WTC11 (cell line): ENCODE results near the gene OR5V1. TPM values are rescaled to one million over a fixed set of nuclear protein-coding genes. Genes with fewer than 3 reads are reported as not detected.

Experiments
- ATAC-seq: fragments of 200-7000 bp; cut with Tn5 transposase; 2 replicates; pipeline ENCODE4 v1.10.0; 2021; ENCODE audit warnings: mild to moderate bottlenecking, moderate library complexity
- CTCF ChIA-PET: fragments of 300-600 bp; sonication (Branson Sonifier 250); formaldehyde crosslinking; loops from one replicate; lab custom pipeline; 2021; ENCODE audit warnings: antibody characterized with exemption; lab: Charles Lee
- POLR2A ChIA-PET: fragments of 350-600 bp; sonication (Branson Sonifier 250); formaldehyde crosslinking; loops from one replicate; lab custom pipeline; 2021; ENCODE audit warnings: antibody characterized with exemption; lab: Charles Lee
- DNase-seq: peaks from one replicate; pipeline ENCODE4 v3.0.0; 2021; ENCODE audit warnings: low spot score
- H3K27ac Mint-ChIP-seq: 2 replicates; pipeline ENCODE4 v1.8.0; 2021; ENCODE audit warnings: mixed read lengths
- H3K27me3 Mint-ChIP-seq: 2 replicates; pipeline ENCODE4 v1.8.0; 2021; ENCODE audit warnings: low read depth, mild to moderate bottlenecking, moderate library complexity, mixed read lengths
- H3K36me3 Mint-ChIP-seq: 2 replicates; pipeline ENCODE4 v1.8.0; 2021; ENCODE audit warnings: mixed read lengths
- H3K4me1 Mint-ChIP-seq: 2 replicates; pipeline ENCODE4 v1.8.0; 2022; ENCODE audit warnings: mixed read lengths
- H3K4me3 Mint-ChIP-seq: 2 replicates; pipeline ENCODE4 v1.8.0; 2021; ENCODE audit warnings: mild to moderate bottlenecking, moderate library complexity, mixed read lengths
- H3K9me3 Mint-ChIP-seq: 2 replicates; pipeline ENCODE4 v1.8.0; 2021; ENCODE audit warnings: mixed read lengths
- CDX4 ChIP-seq: fragments of 250-450 bp; sonication (Bioruptor Pico); IDR thresholded peaks from 2 replicates; pipeline ENCODE4 v1.9.0; 2021; ENCODE audit warnings: moderate library complexity, mild to moderate bottlenecking, inconsistent platforms, borderline replicate concordance
- CTCF ChIP-seq: fragments of 200-600 bp; IDR thresholded peaks from 2 replicates; pipeline ENCODE4 v1.8.0; 2022; ENCODE audit warnings: antibody characterized with exemption
- E2F4 ChIP-seq: sonication (generic); formaldehyde crosslinking; IDR thresholded peaks from 2 replicates; pipeline ENCODE4 v1.8.1; 2022; ENCODE audit warnings: low read depth, mild to moderate bottlenecking, moderate library complexity, missing genetic modification reagents, borderline replicate concordance
- ELF4 ChIP-seq: sonication (generic); formaldehyde crosslinking; IDR thresholded peaks from 2 replicates; pipeline ENCODE4 v1.8.1; 2022; ENCODE audit warnings: low read depth, mild to moderate bottlenecking, moderate library complexity, missing genetic modification reagents
- FOXP1 ChIP-seq: sonication (generic); formaldehyde crosslinking; IDR thresholded peaks from 2 replicates; pipeline ENCODE4 v1.8.0; 2022; ENCODE audit warnings: missing genetic modification reagents, mild to moderate bottlenecking, moderate library complexity, borderline replicate concordance
- IRF1 ChIP-seq: sonication (generic); formaldehyde crosslinking; IDR thresholded peaks from 2 replicates; pipeline ENCODE4 v1.8.0; 2023; ENCODE audit warnings: missing genetic modification reagents
- JUN ChIP-seq: sonication (generic); formaldehyde crosslinking; IDR thresholded peaks from 2 replicates; pipeline ENCODE4 v1.8.0; 2023; ENCODE audit warnings: mild to moderate bottlenecking, missing genetic modification reagents
- KAT7 ChIP-seq: sonication (generic); formaldehyde crosslinking; IDR thresholded peaks from 2 replicates; pipeline ENCODE4 v1.8.1; 2023; ENCODE audit warnings: missing genetic modification reagents, mild to moderate bottlenecking, borderline replicate concordance
- NFE2L1 ChIP-seq: sonication (generic); formaldehyde crosslinking; IDR thresholded peaks from 2 replicates; pipeline ENCODE4 v1.8.1; 2023; ENCODE audit warnings: missing genetic modification reagents
- SP1 ChIP-seq: sonication (generic); formaldehyde crosslinking; conservative IDR thresholded peaks from 2 replicates; pipeline ENCODE4 v1.8.1; 2022; ENCODE audit warnings: missing genetic modification reagents
- STAT6 ChIP-seq: sonication (generic); formaldehyde crosslinking; conservative IDR thresholded peaks from 2 replicates; pipeline ENCODE4 v1.8.1; 2023; ENCODE audit warnings: mild to moderate bottlenecking, low read depth, missing genetic modification reagents, moderate library complexity
- TEAD4 ChIP-seq: sonication (generic); formaldehyde crosslinking; IDR thresholded peaks from 2 replicates; pipeline ENCODE4 v1.8.0; 2022; ENCODE audit warnings: mild to moderate bottlenecking, missing genetic modification reagents
- TP53 ChIP-seq: sonication (generic); formaldehyde crosslinking; IDR thresholded peaks from 2 replicates; pipeline ENCODE4 v1.8.1; 2023; ENCODE audit warnings: mild to moderate bottlenecking, missing genetic modification reagents
- USF1 ChIP-seq: sonication (generic); formaldehyde crosslinking; IDR thresholded peaks from 2 replicates; pipeline ENCODE4 v1.8.0; 2022; ENCODE audit warnings: mild to moderate bottlenecking, missing genetic modification reagents
- USF2 ChIP-seq: sonication (generic); formaldehyde crosslinking; IDR thresholded peaks from 2 replicates; pipeline ENCODE4 v1.8.1; 2023; ENCODE audit warnings: mild to moderate bottlenecking, missing genetic modification reagents, moderate library complexity
- ZBTB21 ChIP-seq: sonication (generic); formaldehyde crosslinking; IDR thresholded peaks from 2 replicates; pipeline ENCODE4 v1.8.1; 2023; ENCODE audit warnings: mild to moderate bottlenecking, missing genetic modification reagents, borderline replicate concordance
- ZNF138 ChIP-seq: sonication (generic); formaldehyde crosslinking; conservative IDR thresholded peaks from 2 replicates; pipeline ENCODE4 v1.8.1; 2022; ENCODE audit warnings: mild to moderate bottlenecking, moderate library complexity, missing genetic modification reagents
- ZNF219 ChIP-seq: sonication (generic); formaldehyde crosslinking; IDR thresholded peaks from 2 replicates; pipeline ENCODE4 v1.8.0; 2023; ENCODE audit warnings: missing genetic modification reagents, mild to moderate bottlenecking, borderline replicate concordance
- ZNF232 ChIP-seq: sonication (generic); formaldehyde crosslinking; IDR thresholded peaks from 2 replicates; pipeline ENCODE4 v1.8.0; 2022; ENCODE audit warnings: mild to moderate bottlenecking, missing genetic modification reagents
- ZNF423 ChIP-seq: fragments of 250-450 bp; sonication (Bioruptor Pico); IDR thresholded peaks from 2 replicates; pipeline ENCODE4 v2.1.2; 2022; ENCODE audit warnings: mild to moderate bottlenecking, moderate library complexity
- total RNA-seq: library from RNA; stranded (reverse); gene quantifications from 3 replicates; pipeline ENCODE4 v1.2.3, GENCODE V29; 2021

The OR5V1 gene
- total RNA-seq, 1 experiment from 2014 or later, result not detected

- ChIA-PET POLR2A (no interaction called here), CTCF (no interaction called here)
- H3K27me3 Mint-ChIP-seq, result no peaks in the 10 kb centered on the region
- H3K36me3 Mint-ChIP-seq, result no peaks in the 10 kb centered on the region
- DNase-seq (no peak), ATAC-seq (no peak)
- TF ChIP-seq ELF4 (no peak), USF2 (CRISPR knock-in tag) (no peak), SP1 (CRISPR knock-in tag) (no peak), STAT6 (no peak), FOXP1 (CRISPR knock-in tag) (no peak), ZNF232 (CRISPR knock-in tag) (no peak), ZNF423 (CRISPR knock-in tag) (no peak), TEAD4 (no peak), JUN (CRISPR knock-in tag) (no peak), NFE2L1 (CRISPR knock-in tag) (no peak), E2F4 (no peak), TP53 (no peak), ZNF219 (CRISPR knock-in tag) (no peak), ZBTB21 (no peak), KAT7 (no peak), ZNF138 (CRISPR knock-in tag) (no peak), USF1 (no peak), CTCF (no peak), IRF1 (CRISPR knock-in tag) (no peak), CDX4 (CRISPR knock-in tag) (no peak)
- peaks cover 7% of the 10 kb centered on the region for H3K9me3 Mint-ChIP-seq
- H3K4me1 Mint-ChIP-seq, result no peaks in the 10 kb centered on the region
- no peak overlapping the region for H3K4me3 Mint-ChIP-seq
- H3K27ac Mint-ChIP-seq, result no peak overlapping the region
Observed at GRCh38 chr6:29345380-29345779, 23.3 kb downstream of the OR5V1 start.
